GM23338 (cell line): ENCODE data around the gene CPNE4. TPM values are rescaled to one million over a fixed set of nuclear protein-coding genes. Genes with fewer than 3 reads are reported as not detected.

Experiments used
- ATAC-seq: fragments of 200-7000 bp; cut with Tn5 transposase; 3 replicates; pipeline ENCODE4 v1.9.1; 2020
- DNase-seq: peaks from one replicate; pipeline ENCODE4 v3.0.0-alpha.2; 2015; ENCODE audit warnings: low spot score
- H2AFZ ChIP-seq: fragments of 200-600 bp; sonication (generic); 2 replicates; pipeline ENCODE4 v1.8.0; 2016; ENCODE audit warnings: antibody characterized with exemption, mild to moderate bottlenecking, moderate library complexity
- H3F3A ChIP-seq: fragments of 200-600 bp; sonication (generic); replicated peaks from 2 replicates; pipeline ENCODE4 v1.8.0; 2017; ENCODE audit warnings: antibody characterized with exemption, mixed run types, low read depth
- H3K27ac ChIP-seq: fragments of 200-600 bp; sonication (generic); 2 replicates; pipeline ENCODE4 v1.6.1; 2016; ENCODE audit warnings: low read depth
- H3K27me3 ChIP-seq: fragments of 200-600 bp; sonication (generic); 2 replicates; pipeline ENCODE4 v1.8.0; 2016; ENCODE audit warnings: mild to moderate bottlenecking, mixed run types, moderate library complexity; ENCODE audit not compliant: insufficient read depth
- H3K36me3 ChIP-seq: fragments of 200-600 bp; sonication (generic); 2 replicates; pipeline ENCODE4 v1.8.0; 2016; ENCODE audit warnings: mild to moderate bottlenecking; ENCODE audit not compliant: insufficient read depth
- H3K4me1 ChIP-seq: fragments of 200-600 bp; sonication (generic); 2 replicates; pipeline ENCODE4 v1.8.0; 2016; ENCODE audit warnings: mild to moderate bottlenecking, moderate library complexity; ENCODE audit not compliant: insufficient read depth
- H3K4me2 ChIP-seq: fragments of 200-600 bp; sonication (generic); 2 replicates; pipeline ENCODE4 v1.7.1; 2017; ENCODE audit warnings: mixed run types
- H3K4me3 ChIP-seq: fragments of 200-600 bp; sonication (generic); 2 replicates; pipeline ENCODE4 v1.6.1; 2016; ENCODE audit warnings: mixed run types
- H3K79me2 ChIP-seq: fragments of 200-600 bp; sonication (generic); replicated peaks from 2 replicates; pipeline ENCODE4 v1.8.0; 2017; ENCODE audit warnings: mild to moderate bottlenecking; ENCODE audit not compliant: insufficient read depth
- H3K9me2 ChIP-seq: fragments of 200-600 bp; sonication (generic); 2 replicates; pipeline ENCODE4 v1.8.0; 2017; ENCODE audit not compliant: insufficient read depth
- H4K20me1 ChIP-seq: fragments of 200-600 bp; sonication (generic); replicated peaks from 2 replicates; pipeline ENCODE4 v1.8.0; 2017; ENCODE audit warnings: mild to moderate bottlenecking; ENCODE audit not compliant: insufficient read depth
- H3K27ac Mint-ChIP-seq: 2 replicates; pipeline ENCODE4 v1.8.0; 2020; ENCODE audit warnings: inconsistent platforms, mild to moderate bottlenecking, moderate library complexity, mixed read lengths
- H3K27me3 Mint-ChIP-seq: 3 replicates; pipeline ENCODE4 v1.8.0; 2022; ENCODE audit warnings: low read depth, mild to moderate bottlenecking, moderate library complexity, mixed read lengths, inconsistent platforms; ENCODE audit not compliant: insufficient read depth, poor library complexity
- H3K36me3 Mint-ChIP-seq: 3 replicates; pipeline ENCODE4 v1.8.0; 2021; ENCODE audit warnings: low read depth, mild to moderate bottlenecking, inconsistent platforms, moderate library complexity, mixed read lengths
- H3K4me1 Mint-ChIP-seq: 3 replicates; pipeline ENCODE4 v1.8.0; 2020; ENCODE audit warnings: mild to moderate bottlenecking, inconsistent platforms, mixed read lengths
- H3K4me3 Mint-ChIP-seq: 3 replicates; pipeline ENCODE4 v1.8.0; 2021; ENCODE audit warnings: moderate library complexity, mild to moderate bottlenecking, inconsistent platforms, mixed read lengths
- H3K9me3 Mint-ChIP-seq: 3 replicates; pipeline ENCODE4 v1.8.0; 2020; ENCODE audit warnings: moderate library complexity, mild to moderate bottlenecking, inconsistent platforms, mixed read lengths
- CREB1 ChIP-seq: fragments of 250-450 bp; sonication (Bioruptor Pico); IDR thresholded peaks from 2 replicates; pipeline ENCODE4 v1.5.0; 2020; ENCODE audit warnings: low read depth, mild to moderate bottlenecking, moderate library complexity
- CTCF ChIP-seq, 2 experiments: fragments of 200-600 bp in 1 of 2; sonication (generic) in 1 of 2; conservative IDR thresholded peaks; 2 replicates each; pipeline versions ENCODE4 v1.5.1 to v1.6.1; 2016 to 2017; ENCODE audit warnings: antibody characterized with exemption in 2 of 2, low read depth in 2 of 2, mild to moderate bottlenecking in 2 of 2, moderate library complexity in 1 of 2
- EZH2 ChIP-seq: fragments of 200-600 bp; sonication (generic); IDR thresholded peaks from one replicate; pipeline ENCODE4 v1.8.0; 2017; ENCODE audit warnings: antibody characterized with exemption, mild to moderate bottlenecking, low read depth; ENCODE audit not compliant: unreplicated experiment
- EZH2phosphoT487 ChIP-seq: fragments of 200-600 bp; sonication (generic); IDR thresholded peaks from one replicate; pipeline ENCODE4 v1.8.1; 2018; ENCODE audit warnings: antibody characterized with exemption; ENCODE audit not compliant: unreplicated experiment
- JUNB ChIP-seq: IDR thresholded peaks from one replicate; pipeline ENCODE4 v1.6.1; 2016; ENCODE audit warnings: antibody characterized with exemption; ENCODE audit not compliant: unreplicated experiment
- NANOG ChIP-seq: IDR thresholded peaks from 2 replicates; pipeline ENCODE4 v1.6.1; 2016; ENCODE audit warnings: antibody characterized with exemption, borderline replicate concordance
- STAT1 ChIP-seq: IDR thresholded peaks from one replicate; pipeline ENCODE4 v1.6.1; 2016; ENCODE audit warnings: antibody characterized with exemption; ENCODE audit not compliant: unreplicated experiment
- ZNF114 ChIP-seq: fragments of 250-450 bp; sonication (Bioruptor Pico); IDR thresholded peaks from 2 replicates; pipeline ENCODE4 v1.5.0; 2020; ENCODE audit warnings: mild to moderate bottlenecking, moderate library complexity
- ZNF462 ChIP-seq: fragments of 250-450 bp; sonication (Bioruptor Pico); IDR thresholded peaks from 2 replicates; pipeline ENCODE4 v1.5.0; 2020; ENCODE audit warnings: mild to moderate bottlenecking, moderate library complexity
- polyA plus RNA-seq: library from polyadenylated mRNA; unstranded; fragments of >200 nt; fragmentation: Nextera tagmentation; extraction: Ambion mirVana; gene quantifications from 2 replicates; pipeline ENCODE4 v1.2.1, GENCODE V29; 2016
- total RNA-seq: library from RNA; depleted of rRNA; stranded (reverse); fragments of >200 nt; shearing (Covaris generic); gene quantifications from 2 replicates; pipeline ENCODE4 v1.2.3, GENCODE V29; 2014
- TF ChIP-seq, protein P1 (sequence below): IDR thresholded peaks from one replicate; pipeline ENCODE4 v1.6.1; 2018; ENCODE audit warnings: antibody characterized with exemption; ENCODE audit not compliant: unreplicated experiment

The CPNE4 gene
- total and polyA plus RNA-seq, 2 experiments from 2014 or later: 2.0 to 6.5 TPM

DNA sequence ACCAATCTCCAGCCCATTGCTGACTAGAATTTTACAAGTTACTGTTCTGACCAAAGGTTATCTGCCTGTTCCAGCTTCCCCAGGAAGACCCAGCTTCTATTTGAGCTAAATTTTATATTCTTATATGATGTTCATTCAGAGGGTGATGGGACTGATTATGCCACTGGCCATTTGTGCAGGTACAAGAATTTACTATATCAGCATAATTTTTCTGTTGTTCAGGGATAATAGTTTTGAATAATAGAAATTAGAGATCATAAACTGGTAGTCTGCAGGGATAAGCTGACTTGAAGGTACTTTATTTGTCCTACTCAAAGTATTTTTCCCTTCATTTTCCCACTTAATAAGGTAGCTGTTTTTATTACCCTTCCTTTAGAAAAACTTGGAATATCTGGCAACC, 309.4 kb downstream of the CPNE4 start:
- H3K27ac ChIP-seq: no peak overlapping the region
- H3K36me3 ChIP-seq: no peaks in the 10 kb centered on the region
- no peaks in the 10 kb centered on the region for H3F3A ChIP-seq
- H2AFZ ChIP-seq: no peak overlapping the region
- Mint-ChIP-seq H3K27ac (no peak overlapping the region), H3K27me3 (peaks cover 2% of the 10 kb centered on the region), H3K9me3 (no peaks in the 10 kb centered on the region), H3K36me3 (no peaks in the 10 kb centered on the region), H3K4me3 (no peak overlapping the region), H3K4me1 (no peaks in the 10 kb centered on the region)
- no peaks in the 10 kb centered on the region for H3K4me1 ChIP-seq
- TF ChIP-seq EZH2phosphoT487 (no peak), ZNF462 (CRISPR knock-in tag) (no peak), CREB1 (CRISPR knock-in tag) (no peak), STAT1 (no peak), NANOG (no peak), CTCF (conservative IDR thresholded peaks at IDR 0.05; ENCODE audit: low read depth in 2 of 2) (no peak), EZH2 (no peak), JUNB (no peak), ZNF114 (CRISPR knock-in tag) (no peak)
- TF ChIP-seq, protein P1, sequence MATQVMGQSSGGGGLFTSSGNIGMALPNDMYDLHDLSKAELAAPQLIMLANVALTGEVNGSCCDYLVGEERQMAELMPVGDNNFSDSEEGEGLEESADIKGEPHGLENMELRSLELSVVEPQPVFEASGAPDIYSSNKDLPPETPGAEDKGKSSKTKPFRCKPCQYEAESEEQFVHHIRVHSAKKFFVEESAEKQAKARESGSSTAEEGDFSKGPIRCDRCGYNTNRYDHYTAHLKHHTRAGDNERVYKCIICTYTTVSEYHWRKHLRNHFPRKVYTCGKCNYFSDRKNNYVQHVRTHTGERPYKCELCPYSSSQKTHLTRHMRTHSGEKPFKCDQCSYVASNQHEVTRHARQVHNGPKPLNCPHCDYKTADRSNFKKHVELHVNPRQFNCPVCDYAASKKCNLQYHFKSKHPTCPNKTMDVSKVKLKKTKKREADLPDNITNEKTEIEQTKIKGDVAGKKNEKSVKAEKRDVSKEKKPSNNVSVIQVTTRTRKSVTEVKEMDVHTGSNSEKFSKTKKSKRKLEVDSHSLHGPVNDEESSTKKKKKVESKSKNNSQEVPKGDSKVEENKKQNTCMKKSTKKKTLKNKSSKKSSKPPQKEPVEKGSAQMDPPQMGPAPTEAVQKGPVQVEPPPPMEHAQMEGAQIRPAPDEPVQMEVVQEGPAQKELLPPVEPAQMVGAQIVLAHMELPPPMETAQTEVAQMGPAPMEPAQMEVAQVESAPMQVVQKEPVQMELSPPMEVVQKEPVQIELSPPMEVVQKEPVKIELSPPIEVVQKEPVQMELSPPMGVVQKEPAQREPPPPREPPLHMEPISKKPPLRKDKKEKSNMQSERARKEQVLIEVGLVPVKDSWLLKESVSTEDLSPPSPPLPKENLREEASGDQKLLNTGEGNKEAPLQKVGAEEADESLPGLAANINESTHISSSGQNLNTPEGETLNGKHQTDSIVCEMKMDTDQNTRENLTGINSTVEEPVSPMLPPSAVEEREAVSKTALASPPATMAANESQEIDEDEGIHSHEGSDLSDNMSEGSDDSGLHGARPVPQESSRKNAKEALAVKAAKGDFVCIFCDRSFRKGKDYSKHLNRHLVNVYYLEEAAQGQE: no peak
- no peaks in the 10 kb centered on the region for H3K27me3 ChIP-seq
- ATAC-seq: no peak
- DNase-seq: no peak
- H4K20me1 ChIP-seq: no peaks in the 10 kb centered on the region
- no peak overlapping the region for H3K4me2 ChIP-seq
- no peaks in the 10 kb centered on the region for H3K79me2 ChIP-seq
- no peaks in the 10 kb centered on the region for H3K9me2 ChIP-seq
- no peak overlapping the region for H3K4me3 ChIP-seq
